Gastroesophageal sphincter (tissue), 4 donors: Measurements from ENCODE around the gene SURF2. TPM values are rescaled to one million over a fixed set of nuclear protein-coding genes. Genes with fewer than 3 reads are reported as not detected.

Experiments used
- ATAC-seq: fragments of 150-250 bp; one replicate; pipeline ENCODE4 v1.9.1; 2016; ENCODE audit warnings: mild to moderate bottlenecking, moderate library complexity
- H3K27ac ChIP-seq, 4 donors: fragments of 200-600 bp; sonication (generic) in 3 of 4; 1 replicate in 3 of 4; 2 replicates in 1 of 4; pipeline ENCODE4 v1.5.1; 2016 to 2019
- H3K27me3 ChIP-seq: fragments of 200-600 bp; sonication (generic); one replicate; pipeline ENCODE4 v1.5.1; 2019
- H3K36me3 ChIP-seq, 2 donors: fragments of 200-600 bp; sonication (generic); one replicate each; pipeline ENCODE4 v1.5.1; 2019; ENCODE audit warnings: control low read depth in 1 of 2
- H3K4me1 ChIP-seq, 3 donors: fragments of 200-600 bp; sonication (generic); 1 replicate in 2 of 3; 2 replicates in 1 of 3; pipeline ENCODE4 v1.5.1; 2016 to 2019; ENCODE audit warnings: control low read depth in 2 of 3
- H3K4me3 ChIP-seq, 2 donors: fragments of 200-600 bp; sonication (generic); one replicate each; pipeline ENCODE4 v1.5.1; 2019; ENCODE audit warnings: mild to moderate bottlenecking in 1 of 2, moderate library complexity in 1 of 2
- H3K9me3 ChIP-seq, 3 donors: fragments of 200-600 bp; sonication (generic); one replicate each; pipeline ENCODE4 v1.5.1; 2017 to 2019; ENCODE audit warnings: control low read depth in 2 of 3
- CTCF ChIP-seq, 4 experiments: fragments of 200-600 bp in 2 of 4; fragments of 450-650 bp in 2 of 4; sonication (generic) in 1 of 4; IDR thresholded peaks; one replicate each; pipeline ENCODE4 v1.5.1; 2017 to 2019; ENCODE audit warnings: antibody characterized with exemption in 4 of 4, mild to moderate bottlenecking in 2 of 4, moderate library complexity in 2 of 4
- EP300 ChIP-seq: sonication (generic); formaldehyde crosslinking; IDR thresholded peaks from one replicate; pipeline ENCODE4 v1.6.1; 2017; ENCODE audit warnings: antibody characterized with exemption, mild to moderate bottlenecking
- POLR2A ChIP-seq, 2 donors: fragments of 450-650 bp; IDR thresholded peaks; one replicate each; pipeline ENCODE4 v1.6.1; 2017; ENCODE audit warnings: antibody characterized with exemption in 2 of 2, mild to moderate bottlenecking in 2 of 2, moderate library complexity in 1 of 2
- POLR2AphosphoS5 ChIP-seq: sonication (generic); formaldehyde crosslinking; IDR thresholded peaks from one replicate; pipeline ENCODE4 v1.6.1; 2017; ENCODE audit warnings: antibody characterized with exemption
- WGBS, 2 donors: methylation state at CpG; one replicate each; pipeline ENCODE4 v1.1.5; 2018; ENCODE audit warnings: low coverage in 1 of 2; 5-methylcytosine and 5-hydroxymethylcytosine counted together
- total RNA-seq, 4 donors: library from RNA; depleted of rRNA; stranded (reverse); fragments of >200 nt; gene quantifications; one replicate each; pipeline ENCODE4 v1.1.0, GENCODE V29; 2016

SURF2 gene
- total RNA-seq, 4 donors from 2014 or later = 11.2 to 16.3 (median 15.3) TPM

GRCh38 chr9:133370685-133371084, 14.3 kb downstream of the SURF2 start:
- Histone ChIP-seq H3K27me3 (no peaks in the 10 kb centered on the region), H3K9me3 (no peaks in the 10 kb centered on the region), H3K36me3 (peaks cover 0 to 52% of the 10 kb centered on the region in 2 donors), H3K27ac (no peak overlapping the region), H3K4me3 (no peak overlapping the region), H3K4me1 (peaks cover 0 to 84% (median 49%) of the 10 kb centered on the region in 3 donors)
- 80% methylated on average over 1 of the region's 9 CpGs; no CpG with 5 or more reads in 1 of the 2 donors for WGBS, 2 donors
- ATAC-seq = no peak
- TF ChIP-seq POLR2A (IDR thresholded peaks at IDR 0.05) (no peak), CTCF (IDR thresholded peaks at IDR 0.05) (no peak), POLR2AphosphoS5 (no peak), EP300 (no peak)

GRCh38 chr9:133371261-133371711, 14.9 kb downstream of the SURF2 start:
- Histone ChIP-seq H3K4me1 (peaks cover 0 to 86% (median 49%) of the 10 kb centered on the region in 3 donors), H3K36me3 (peaks cover 0 to 46% of the 10 kb centered on the region in 2 donors), H3K27me3 (no peaks in the 10 kb centered on the region), H3K4me3 (no peak overlapping the region), H3K27ac (no peak overlapping the region), H3K9me3 (no peaks in the 10 kb centered on the region)
- no peak for ATAC-seq
- TF ChIP-seq POLR2AphosphoS5 (no peak), EP300 (no peak), POLR2A (IDR thresholded peaks at IDR 0.05) (no peak), CTCF (IDR thresholded peaks at IDR 0.05) (no peak)
- WGBS, 2 donors = 56 to 61% methylated on average over 9 to 10 of the region's 12 CpGs

- peaks cover 0 to 89% (median 55%) of the 10 kb centered on the region in 3 donors for H3K4me1 ChIP-seq
- no peak overlapping the region for H3K4me3 ChIP-seq
- WGBS, 2 donors = 14 to 79% methylated on average over 1 to 3 of the region's 7 CpGs
Observed at GRCh38 chr9:133372144-133372543, 15.8 kb downstream of the SURF2 start.

GRCh38 chr9:133374612-133375115, 18.3 kb downstream of the SURF2 start:
- Histone ChIP-seq H3K9me3 (no peaks in the 10 kb centered on the region), H3K27me3 (no peaks in the 10 kb centered on the region), H3K4me3 (peak overlapping the region; percentile 87 to 100), H3K36me3 (peaks cover 0 to 28% of the 10 kb centered on the region in 2 donors), H3K4me1 (peaks cover 0 to 64% (median 42%) of the 10 kb centered on the region in 3 donors), H3K27ac (peak overlapping the region in 3 of 4 donors; percentile 92 to 97 (median 95))
- no peak for TF ChIP-seq EP300
- no peak for TF ChIP-seq POLR2AphosphoS5
- no peak for TF ChIP-seq POLR2A (IDR thresholded peaks at IDR 0.05)
- TF ChIP-seq CTCF (IDR thresholded peaks at IDR 0.05) = no peak
- ATAC-seq = no peak
- 10 to 16% methylated on average over 12 of the region's 12 CpGs for WGBS, 2 donors

More at GRCh38 chr9:133372144-133372543, 15.8 kb downstream of the SURF2 start:
- TF ChIP-seq POLR2AphosphoS5 (no peak), POLR2A (IDR thresholded peaks at IDR 0.05) (no peak), EP300 (no peak), CTCF (IDR thresholded peaks at IDR 0.05) (no peak)
- no peaks in the 10 kb centered on the region for H3K9me3 ChIP-seq
- peaks cover 0 to 38% of the 10 kb centered on the region in 2 donors for H3K36me3 ChIP-seq
- no peak for ATAC-seq
- H3K27me3 ChIP-seq = no peaks in the 10 kb centered on the region
- no peak overlapping the region for H3K27ac ChIP-seq

- Histone ChIP-seq H3K27ac (peak overlapping the region; percentile 90 to 97 (median 94)), H3K27me3 (no peaks in the 10 kb centered on the region), H3K36me3 (peaks cover 0 to 23% of the 10 kb centered on the region in 2 donors), H3K9me3 (no peaks in the 10 kb centered on the region), H3K4me1 (peaks cover 0 to 59% (median 41%) of the 10 kb centered on the region in 3 donors), H3K4me3 (peak overlapping the region; percentile 87 to 100)
- TF ChIP-seq CTCF (IDR thresholded peaks at IDR 0.05) = no peak
- TF ChIP-seq POLR2A (IDR thresholded peaks at IDR 0.05) = no peak
- TF ChIP-seq POLR2AphosphoS5 = no peak
- no peak for TF ChIP-seq EP300
- ATAC-seq = no peak
- WGBS, 2 donors = 0 to 4% methylated on average over 3 to 6 of the region's 39 CpGs
Observed at GRCh38 chr9:133375116-133375723, 18.9 kb downstream of the SURF2 start.
